ENCODE measurements around the gene KRT5.

Gene KRT5

GRCh38 chr12:52524241-52524897 lies 4.2 kb upstream of the KRT5 start:
- no peak for DNase-seq (ENCODE audit: low read depth, low spot score)
- no peak overlapping the region for H3K4me3 ChIP-seq (ENCODE audit: low read length)

- no peak for DNase-seq (ENCODE audit: low read depth, low spot score)
- no peak overlapping the region for H3K4me3 ChIP-seq (ENCODE audit: low read length)
Observed at GRCh38 chr12:52523824-52524223, 3.6 kb upstream of the KRT5 start.

GRCh38 chr12:52522346-52523011 lies 2.3 kb upstream of the KRT5 start:
- no peak for DNase-seq (ENCODE audit: low read depth, low spot score)
- H3K4me3 ChIP-seq (ENCODE audit: low read length) = no peak overlapping the region

GRCh38 chr12:52521568-52522266 lies 1.5 kb upstream of the KRT5 start:
- DNase-seq (ENCODE audit: low read depth, low spot score) = no peak
- H3K4me3 ChIP-seq (ENCODE audit: low read length) = no peak overlapping the region

- H3K4me3 ChIP-seq (ENCODE audit: low read length) = no peak overlapping the region
- DNase-seq (ENCODE audit: low read depth, low spot score) = no peak
Observed at GRCh38 chr12:52521175-52521567, 977 bp upstream of the KRT5 start.

GRCh38 chr12:52519387-52519703 lies 849 bp downstream of the KRT5 start:
- H3K4me3 ChIP-seq (ENCODE audit: low read length) = no peak overlapping the region
- DNase-seq (ENCODE audit: low read depth, low spot score) = no peak

GRCh38 chr12:52518574-52519386 lies 1.4 kb downstream of the KRT5 start:
- H3K4me3 ChIP-seq (ENCODE audit: low read length) = no peak overlapping the region
- DNase-seq (ENCODE audit: low read depth, low spot score) = no peak

GRCh38 chr12:52517888-52518287 lies 2.3 kb downstream of the KRT5 start:
- DNase-seq (ENCODE audit: low read depth, low spot score) = no peak
- no peak overlapping the region for H3K4me3 ChIP-seq (ENCODE audit: low read length)

GRCh38 chr12:52517005-52517835 lies 3.0 kb downstream of the KRT5 start:
- no peak overlapping the region for H3K4me3 ChIP-seq (ENCODE audit: low read length)
- DNase-seq (ENCODE audit: low read depth, low spot score) = no peak

GRCh38 chr12:52515927-52516831 lies 4.0 kb downstream of the KRT5 start:
- H3K4me3 ChIP-seq (ENCODE audit: low read length) = no peak overlapping the region
- DNase-seq (ENCODE audit: low read depth, low spot score) = no peak

- no peak overlapping the region for H3K4me3 ChIP-seq (ENCODE audit: low read length)
- DNase-seq (ENCODE audit: low read depth, low spot score) = no peak
Observed at GRCh38 chr12:52515319-52515646, 4.9 kb downstream of the KRT5 start.

- H3K4me3 ChIP-seq (ENCODE audit: low read length) = no peak overlapping the region
- DNase-seq (ENCODE audit: low read depth, low spot score) = no peak
Observed at GRCh38 chr12:52514471-52515318, 5.5 kb downstream of the KRT5 start.

- no peak for DNase-seq (ENCODE audit: low read depth, low spot score)
- no peak overlapping the region for H3K4me3 ChIP-seq (ENCODE audit: low read length)
Observed at GRCh38 chr12:52513736-52514135, 6.5 kb downstream of the KRT5 start.

GRCh38 chr12:52508211-52508610 lies 12.0 kb downstream of the KRT5 start:
- no peak overlapping the region for H3K4me3 ChIP-seq (ENCODE audit: low read length)
- DNase-seq (ENCODE audit: low read depth, low spot score) = no peak

GRCh38 chr12:52506858-52507715 lies 13.1 kb downstream of the KRT5 start:
- H3K4me3 ChIP-seq (ENCODE audit: low read length) = no peak overlapping the region
- DNase-seq (ENCODE audit: low read depth, low spot score) = peak; percentile 48

- DNase-seq (ENCODE audit: low read depth, low spot score) = no peak
Observed at GRCh38 chr12:52502877-52503276, 17.3 kb downstream of the KRT5 start.

More at GRCh38 chr12:52502877-52503276, 17.3 kb downstream of the KRT5 start:
- H3K4me3 ChIP-seq (ENCODE audit: low read length) = no peak overlapping the region
